H9 (cell line): ENCODE measurements around the gene KCNQ2. TPM values are rescaled to one million over a fixed set of nuclear protein-coding genes. Genes with fewer than 3 reads are reported as not detected.

Experiments
- DNase-seq: peaks from one replicate; pipeline ENCODE4 v3.0.0-alpha.2; 2017
- H2AFZ ChIP-seq: one replicate; pipeline ENCODE4 v1.6.1; 2013; ENCODE audit warnings: mild to moderate bottlenecking, low read length, control low read depth, moderate library complexity
- H2AK5ac ChIP-seq: 2 replicates; pipeline ENCODE4 v1.6.1; 2013; ENCODE audit warnings: low read length, control low read depth, mixed read lengths; ENCODE audit not compliant: insufficient read length
- H2BK120ac ChIP-seq: one replicate; pipeline ENCODE4 v1.6.1; 2013; ENCODE audit warnings: low read depth, mild to moderate bottlenecking, low read length, control low read depth, inconsistent platforms; ENCODE audit not compliant: poor library complexity, severe bottlenecking
- H2BK12ac ChIP-seq: 2 replicates; pipeline ENCODE4 v1.6.1; 2013; ENCODE audit warnings: low read length, control low read depth, mixed read lengths, low read depth; ENCODE audit not compliant: insufficient read length
- H2BK15ac ChIP-seq: 2 replicates; pipeline ENCODE4 v1.6.1; 2013; ENCODE audit warnings: low read depth, low read length, control low read depth
- H2BK20ac ChIP-seq: one replicate; pipeline ENCODE4 v1.6.1; 2013; ENCODE audit warnings: low read depth, mild to moderate bottlenecking, low read length, control low read depth, inconsistent platforms; ENCODE audit not compliant: poor library complexity, severe bottlenecking
- H2BK5ac ChIP-seq: 2 replicates; pipeline ENCODE4 v1.6.1; 2013; ENCODE audit warnings: low read length, control low read depth, mixed read lengths; ENCODE audit not compliant: insufficient read length
- H3K14ac ChIP-seq: 2 replicates; pipeline ENCODE4 v1.6.1; 2013; ENCODE audit warnings: low read length, control low read depth; ENCODE audit not compliant: insufficient read depth
- H3K18ac ChIP-seq: 2 replicates; pipeline ENCODE4 v1.6.1; 2013; ENCODE audit warnings: low read depth, mild to moderate bottlenecking, mixed read lengths, low read length, control low read depth; ENCODE audit not compliant: insufficient read length
- H3K23ac ChIP-seq: 2 replicates; pipeline ENCODE4 v1.6.1; 2013; ENCODE audit warnings: low read length, control low read depth, mixed read lengths, low read depth; ENCODE audit not compliant: insufficient read length
- H3K23me2 ChIP-seq: 2 replicates; pipeline ENCODE4 v1.6.1; 2013; ENCODE audit warnings: low read depth, mild to moderate bottlenecking, mixed read lengths, low read length, control low read depth; ENCODE audit not compliant: insufficient read length, poor library complexity, severe bottlenecking
- H3K27ac ChIP-seq: 2 replicates; pipeline ENCODE4 v1.5.1; 2013; ENCODE audit warnings: low read length, control low read depth, mixed read lengths, low read depth; ENCODE audit not compliant: insufficient read length
- H3K27me3 ChIP-seq: 2 replicates; pipeline ENCODE4 v1.6.1; 2013; ENCODE audit warnings: low read length, control low read depth, inconsistent platforms; ENCODE audit not compliant: insufficient read depth
- H3K4ac ChIP-seq: 2 replicates; pipeline ENCODE4 v1.6.1; 2013; ENCODE audit warnings: low read depth, mild to moderate bottlenecking, control low read depth, inconsistent platforms, low read length, moderate library complexity
- H3K4me1 ChIP-seq: 2 replicates; pipeline ENCODE4 v1.6.1; 2013; ENCODE audit warnings: low read length, control low read depth, inconsistent platforms; ENCODE audit not compliant: insufficient read depth
- H3K4me2 ChIP-seq: 2 replicates; pipeline ENCODE4 v1.6.1; 2013; ENCODE audit warnings: low read length, control low read depth, mixed read lengths; ENCODE audit not compliant: insufficient read length, insufficient read depth
- H3K56ac ChIP-seq: 2 replicates; pipeline ENCODE4 v1.6.1; 2013; ENCODE audit warnings: low read depth, mild to moderate bottlenecking, mixed read lengths, low read length, control low read depth; ENCODE audit not compliant: insufficient read length
- H3K79me1 ChIP-seq: 2 replicates; pipeline ENCODE4 v1.6.1; 2013; ENCODE audit warnings: low read depth, mild to moderate bottlenecking, moderate library complexity, low read length, control low read depth, inconsistent platforms; ENCODE audit not compliant: insufficient read depth, poor library complexity, severe bottlenecking
- H3K79me2 ChIP-seq: 2 replicates; pipeline ENCODE4 v1.6.1; 2013; ENCODE audit warnings: low read length, control low read depth, inconsistent platforms; ENCODE audit not compliant: insufficient read depth
- H3K9ac ChIP-seq: 2 replicates; pipeline ENCODE4 v1.6.1; 2013; ENCODE audit warnings: low read length, control low read depth, mixed read lengths; ENCODE audit not compliant: insufficient read length; ENCODE audit errors: extremely low read depth
- H3K9me3 ChIP-seq: one replicate; pipeline ENCODE4 v1.6.1; 2013; ENCODE audit warnings: low read depth, low read length, inconsistent platforms; ENCODE audit not compliant: control insufficient read depth
- H3T11ph ChIP-seq: one replicate; pipeline ENCODE4 v1.6.1; 2013; ENCODE audit warnings: mild to moderate bottlenecking, low read length, control low read depth, inconsistent platforms
- H4K20me1 ChIP-seq: one replicate; pipeline ENCODE4 v1.6.1; 2013; ENCODE audit not compliant: control insufficient read depth, insufficient read length, insufficient read depth
- H4K5ac ChIP-seq: 2 replicates; pipeline ENCODE4 v1.6.1; 2013; ENCODE audit warnings: low read depth, mild to moderate bottlenecking, mixed read lengths, low read length, control low read depth; ENCODE audit not compliant: insufficient read length
- H4K8ac ChIP-seq: replicated peaks from 2 replicates; pipeline ENCODE4 v1.6.1; 2013; ENCODE audit warnings: low read length, control low read depth, mixed read lengths, low read depth; ENCODE audit not compliant: insufficient read length
- H4K91ac ChIP-seq: 2 replicates; pipeline ENCODE4 v1.6.1; 2013; ENCODE audit warnings: low read depth, mild to moderate bottlenecking, moderate library complexity, mixed read lengths, low read length, control low read depth; ENCODE audit not compliant: insufficient read length
- H3K27ac Mint-ChIP-seq, 3 experiments: 2 replicates in 2 of 3; 3 replicates in 1 of 3; pipeline ENCODE4 v1.8.0; 2020 to 2021; ENCODE audit warnings: mixed read lengths in 3 of 3, mild to moderate bottlenecking in 1 of 3, moderate library complexity in 1 of 3
- H3K27me3 Mint-ChIP-seq: 2 replicates; pipeline ENCODE4 v1.8.0; 2021; ENCODE audit warnings: low read depth, mild to moderate bottlenecking, moderate library complexity, mixed read lengths
- H3K36me3 Mint-ChIP-seq, 3 experiments: 2 replicates in 2 of 3; 3 replicates in 1 of 3; pipeline ENCODE4 v1.8.0; 2020 to 2021; ENCODE audit warnings: low read depth in 3 of 3, mixed read lengths in 3 of 3; ENCODE audit not compliant: insufficient read depth in 1 of 3
- H3K4me1 Mint-ChIP-seq, 2 experiments: 2 replicates each; pipeline ENCODE4 v1.8.0; 2020; ENCODE audit warnings: mixed read lengths in 2 of 2
- H3K4me3 Mint-ChIP-seq, 2 experiments: 2 replicates in 1 of 2; 3 replicates in 1 of 2; pipeline ENCODE4 v1.8.0; 2020 to 2021; ENCODE audit warnings: mild to moderate bottlenecking in 2 of 2, mixed read lengths in 2 of 2, moderate library complexity in 1 of 2
- H3K9me3 Mint-ChIP-seq, 2 experiments: 2 replicates in 1 of 2; 3 replicates in 1 of 2; pipeline ENCODE4 v1.8.0; 2020; ENCODE audit warnings: mild to moderate bottlenecking in 2 of 2, mixed read lengths in 2 of 2, moderate library complexity in 1 of 2
- WGBS: extraction: QIAGEN DNeasy Blood & Tissue Kit; methylation state at CpG from one replicate; pipeline ENCODE4 v1.1.7; 2013; ENCODE audit warnings: missing lambda C conversion rate, low lambda C conversion rate, mixed read lengths; ENCODE audit not compliant: insufficient read length; ENCODE audit errors: extremely low coverage; 5-methylcytosine and 5-hydroxymethylcytosine counted together
- total RNA-seq: library from RNA; stranded (reverse); gene quantifications from 2 replicates; pipeline ENCODE4 v1.2.1, GENCODE V29; 2021
- TF ChIP-seq, protein P1 (sequence below): fragments of 200-600 bp; sonication (generic); conservative IDR thresholded peaks from 3 replicates; pipeline ENCODE4 v1.8.0; 2021; ENCODE audit warnings: antibody characterized with exemption, mild to moderate bottlenecking

KCNQ2 gene
- total RNA-seq, 1 experiment from 2014 or later: 69.2 TPM

DNA sequence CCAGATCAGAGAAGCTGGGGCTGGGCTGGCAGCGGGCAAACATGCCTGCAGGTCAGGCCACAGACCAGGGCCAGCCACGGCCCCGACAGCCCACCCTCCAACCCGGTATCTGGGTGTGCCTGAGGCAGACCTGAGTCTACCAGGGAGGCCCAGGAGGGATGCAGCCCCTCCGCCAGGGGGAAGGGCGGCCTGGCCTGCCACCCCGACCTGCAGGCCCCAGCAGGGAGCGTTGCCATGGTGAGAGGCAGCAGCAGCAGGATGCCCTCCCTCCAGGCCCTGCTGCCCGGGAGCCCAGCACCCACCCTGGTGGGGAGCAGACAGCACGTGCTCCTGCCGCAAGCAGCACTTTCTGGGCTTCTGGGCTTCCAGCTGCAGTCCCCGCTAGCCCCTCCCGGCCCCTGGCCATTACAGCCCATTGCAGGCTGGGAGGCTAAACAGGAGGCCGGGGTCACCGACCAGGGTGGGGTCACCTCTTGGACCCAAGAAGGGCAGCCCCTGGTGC lies 30.3 kb upstream of the KCNQ2 start:
- peaks cover 2% of the 10 kb centered on the region for H4K20me1 ChIP-seq
- no peak overlapping the region for H2BK15ac ChIP-seq
- H3K4me2 ChIP-seq: no peak overlapping the region
- no peaks in the 10 kb centered on the region for H3K79me2 ChIP-seq
- no peak overlapping the region for H3K23ac ChIP-seq
- no peak overlapping the region for H3K27ac Mint-ChIP-seq
- H3K27ac ChIP-seq: no peak overlapping the region
- no CpG with 5 or more reads among the region's 15 CpGs for WGBS
- no peak overlapping the region for H2BK5ac ChIP-seq
- no peak overlapping the region for H2BK120ac ChIP-seq
- H2AFZ ChIP-seq: no peak overlapping the region
- H3K4ac ChIP-seq: no peak overlapping the region
- peak; percentile 28 for DNase-seq
- no peak overlapping the region for H3T11ph ChIP-seq
- H3K27me3 ChIP-seq: peaks cover 2% of the 10 kb centered on the region; the same call in 1 of the 2 replicates
- H3K9ac ChIP-seq: no peak overlapping the region
- no peak overlapping the region for H2BK12ac ChIP-seq
- H4K8ac ChIP-seq: no peak overlapping the region
- no peaks in the 10 kb centered on the region for H3K4me1 ChIP-seq
- peaks cover 61% of the 10 kb centered on the region for H3K27me3 Mint-ChIP-seq
- H3K18ac ChIP-seq: no peak overlapping the region
- no peak overlapping the region for H3K14ac ChIP-seq
- no peaks in the 10 kb centered on the region for H3K4me1 Mint-ChIP-seq
- H3K4me3 Mint-ChIP-seq: no peak overlapping the region
- peaks cover under 1 to 14% of the 10 kb centered on the region in 2 experiments; a peak in 3 of 5 replicates for H3K9me3 Mint-ChIP-seq
- no peaks in the 10 kb centered on the region for H3K9me3 ChIP-seq
- no peaks in the 10 kb centered on the region for H3K79me1 ChIP-seq
- TF ChIP-seq, protein P1, sequence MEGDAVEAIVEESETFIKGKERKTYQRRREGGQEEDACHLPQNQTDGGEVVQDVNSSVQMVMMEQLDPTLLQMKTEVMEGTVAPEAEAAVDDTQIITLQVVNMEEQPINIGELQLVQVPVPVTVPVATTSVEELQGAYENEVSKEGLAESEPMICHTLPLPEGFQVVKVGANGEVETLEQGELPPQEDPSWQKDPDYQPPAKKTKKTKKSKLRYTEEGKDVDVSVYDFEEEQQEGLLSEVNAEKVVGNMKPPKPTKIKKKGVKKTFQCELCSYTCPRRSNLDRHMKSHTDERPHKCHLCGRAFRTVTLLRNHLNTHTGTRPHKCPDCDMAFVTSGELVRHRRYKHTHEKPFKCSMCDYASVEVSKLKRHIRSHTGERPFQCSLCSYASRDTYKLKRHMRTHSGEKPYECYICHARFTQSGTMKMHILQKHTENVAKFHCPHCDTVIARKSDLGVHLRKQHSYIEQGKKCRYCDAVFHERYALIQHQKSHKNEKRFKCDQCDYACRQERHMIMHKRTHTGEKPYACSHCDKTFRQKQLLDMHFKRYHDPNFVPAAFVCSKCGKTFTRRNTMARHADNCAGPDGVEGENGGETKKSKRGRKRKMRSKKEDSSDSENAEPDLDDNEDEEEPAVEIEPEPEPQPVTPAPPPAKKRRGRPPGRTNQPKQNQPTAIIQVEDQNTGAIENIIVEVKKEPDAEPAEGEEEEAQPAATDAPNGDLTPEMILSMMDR: no peak
- peaks cover 0 to 12% (median 0%) of the 10 kb centered on the region in 3 experiments; a peak in 2 of 7 replicates for H3K36me3 Mint-ChIP-seq
- no peak overlapping the region for H2AK5ac ChIP-seq
- no peak overlapping the region for H4K91ac ChIP-seq
- H3K23me2 ChIP-seq: peaks cover 5% of the 10 kb centered on the region
- H2BK20ac ChIP-seq: no peak overlapping the region
- H4K5ac ChIP-seq: no peak overlapping the region
- H3K56ac ChIP-seq: no peak overlapping the region
